HG03439 (cell line): ENCODE measurements around the gene ADM.
A peak's percentile ranks its signal among the peaks of the same experiment; 100 is the strongest.

Experiments used
- ATAC-seq: cut with Tn5 transposase; IDR thresholded peaks from one replicate; pipeline ENCODE4 v1.9.1; 2021; ENCODE audit warnings: mild to moderate bottlenecking, moderate library complexity; ENCODE audit not compliant: unreplicated experiment

Gene ADM

DNA sequence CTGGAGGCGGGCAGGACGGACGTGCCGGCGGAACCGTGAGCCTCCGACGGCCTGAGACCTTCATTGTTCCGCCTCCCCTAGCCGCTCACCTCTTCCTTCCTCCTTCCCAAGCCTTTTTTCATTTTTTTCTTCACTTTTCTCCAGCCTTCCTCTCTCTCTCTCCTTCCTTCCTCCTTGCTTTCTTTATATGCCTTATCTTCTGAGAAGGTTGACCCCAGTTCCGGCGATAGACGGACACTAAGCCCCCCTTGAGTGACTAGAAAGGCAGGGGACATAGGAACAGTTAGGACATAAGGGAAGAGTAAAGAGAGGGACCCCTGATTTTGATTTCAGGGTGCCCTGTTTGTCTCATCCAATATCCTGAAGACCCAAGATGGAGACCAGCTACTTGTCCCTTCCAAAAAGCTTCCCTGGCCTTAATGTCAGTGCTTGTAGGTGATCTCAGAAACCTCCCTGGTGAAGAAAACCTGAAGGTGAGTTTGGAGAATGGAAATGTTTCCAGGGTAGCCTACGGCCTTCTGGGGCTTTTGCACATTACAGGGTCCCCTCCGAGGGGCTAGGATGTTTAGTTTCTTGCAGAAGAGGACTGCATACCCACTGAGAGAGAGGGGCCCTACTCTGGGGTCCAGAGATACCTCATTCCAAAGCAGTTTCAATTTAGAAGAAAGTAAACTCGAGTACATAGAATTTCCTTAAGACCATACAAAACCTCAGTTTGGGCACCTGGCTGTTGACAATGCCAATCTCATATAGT, 3.5 kb downstream of the ADM start:
- ATAC-seq = no peak

DNA sequence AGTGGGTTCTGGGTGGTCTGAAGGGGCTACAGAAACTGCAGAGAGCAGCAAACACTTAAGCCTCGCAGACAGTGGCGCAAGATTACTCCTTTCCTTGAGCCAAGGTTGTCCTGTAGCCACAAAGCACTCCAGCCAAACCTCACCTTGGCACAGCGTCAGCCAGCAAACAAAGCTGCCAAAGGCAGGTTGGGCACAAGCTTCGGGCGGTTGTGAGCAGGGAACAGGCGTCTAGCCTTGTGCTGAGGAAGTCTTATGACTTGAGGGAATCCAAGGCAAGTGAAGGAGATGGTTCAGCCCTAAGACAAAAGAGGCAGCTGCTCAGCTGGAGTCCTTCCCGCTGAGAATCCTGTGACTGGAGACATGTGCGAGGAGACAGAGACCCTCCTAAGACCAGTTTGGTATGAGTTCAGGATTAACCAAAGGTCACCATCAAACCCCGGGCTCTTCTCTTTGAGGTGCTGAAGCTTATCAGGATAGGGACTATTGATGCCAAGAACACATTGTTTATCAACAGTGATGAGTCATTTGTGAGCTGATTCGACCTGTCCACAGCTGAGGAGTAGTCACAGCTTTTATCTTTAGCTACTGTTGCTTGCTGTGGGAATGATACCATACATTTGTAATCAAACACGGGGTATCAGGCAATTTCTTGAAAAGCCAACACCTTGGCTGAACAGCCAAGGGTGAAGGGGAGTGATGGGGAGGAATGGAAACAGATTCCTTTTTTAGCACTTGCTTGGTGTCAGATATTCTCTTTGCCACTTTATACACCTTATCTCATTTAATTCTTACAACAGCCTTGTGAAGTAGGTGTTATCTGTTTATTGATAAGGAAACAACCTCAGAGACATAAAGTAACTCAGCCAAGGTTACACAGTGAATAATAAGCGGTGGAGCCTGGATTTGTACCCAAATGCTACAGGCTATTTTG, 4.6 kb downstream of the ADM start:
- no peak for ATAC-seq

DNA sequence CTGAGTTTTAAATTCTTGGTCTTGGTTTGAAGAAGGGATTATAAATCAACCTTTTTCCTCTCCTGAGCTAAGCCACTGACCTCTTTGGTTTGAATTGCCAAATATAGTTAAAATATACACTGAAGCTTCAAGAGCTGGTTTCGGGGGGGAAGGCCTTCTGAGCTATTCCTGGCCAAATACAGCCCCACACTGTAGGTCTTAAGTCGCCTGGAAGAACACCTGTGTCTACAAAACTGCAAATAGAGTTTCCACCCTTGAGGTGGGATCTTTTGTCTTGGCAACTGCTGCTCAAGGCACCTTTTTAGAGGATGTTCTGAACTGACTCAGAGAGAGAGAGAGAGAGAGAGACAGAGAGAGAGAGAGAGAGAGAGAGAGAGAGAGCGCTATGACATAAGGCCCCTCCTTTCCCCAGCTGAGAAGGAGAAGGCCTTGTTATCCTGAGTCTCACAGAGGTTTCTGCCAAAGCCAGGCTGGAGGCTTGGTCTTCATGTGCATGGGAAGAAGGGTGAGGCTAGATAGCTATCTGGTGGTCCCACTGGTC, 5.5 kb downstream of the ADM start:
- no peak for ATAC-seq

- ATAC-seq = no peak
Measured at GRCh38 chr11:10311802-10312201, 6.9 kb downstream of the ADM start.

GRCh38 chr11:10314199-10315072, 9.6 kb downstream of the ADM start:
- peak; percentile 74 for ATAC-seq

DNA sequence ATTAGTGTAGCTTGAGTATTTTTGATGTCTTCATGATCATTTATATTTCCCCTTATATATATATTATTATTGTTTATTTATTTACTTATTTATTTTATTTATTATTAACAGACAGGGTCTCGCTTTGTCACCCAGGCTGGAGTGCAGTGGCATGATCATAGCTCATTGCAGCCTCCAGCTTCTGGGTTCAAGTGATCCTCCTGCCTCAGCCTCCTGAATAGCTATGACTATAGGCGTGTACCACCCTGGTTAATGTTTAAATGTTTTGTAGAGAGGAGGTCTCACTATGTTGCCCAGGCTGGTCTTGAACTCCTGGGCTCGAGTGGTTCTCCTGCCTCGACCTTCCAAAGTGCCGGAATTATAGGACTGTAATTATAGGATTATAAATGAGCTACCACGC, 10.2 kb downstream of the ADM start:
- no peak for ATAC-seq

- peak; percentile 19 for ATAC-seq
Measured at GRCh38 chr11:10317151-10317755, 12.4 kb downstream of the ADM start.

GRCh38 chr11:10317776-10318526, 13.1 kb downstream of the ADM start:
- ATAC-seq = peak; percentile 55

DNA sequence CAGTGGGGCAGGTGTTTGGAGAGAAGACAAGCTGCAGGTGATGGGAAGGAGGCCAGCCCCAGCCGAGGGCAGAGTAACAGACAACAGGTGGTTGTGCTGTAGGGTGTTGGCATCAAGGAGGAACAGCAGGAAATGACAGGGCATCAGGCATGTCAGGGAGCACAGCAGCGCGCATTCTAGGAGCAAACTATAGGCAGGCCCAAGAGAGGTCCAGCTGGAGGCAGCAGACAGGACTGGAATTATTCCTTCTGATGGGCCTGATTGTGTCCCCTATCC, 13.6 kb downstream of the ADM start:
- ATAC-seq = no peak

- ATAC-seq = no peak
Measured at GRCh38 chr11:10319702-10320558, 15.1 kb downstream of the ADM start.

DNA sequence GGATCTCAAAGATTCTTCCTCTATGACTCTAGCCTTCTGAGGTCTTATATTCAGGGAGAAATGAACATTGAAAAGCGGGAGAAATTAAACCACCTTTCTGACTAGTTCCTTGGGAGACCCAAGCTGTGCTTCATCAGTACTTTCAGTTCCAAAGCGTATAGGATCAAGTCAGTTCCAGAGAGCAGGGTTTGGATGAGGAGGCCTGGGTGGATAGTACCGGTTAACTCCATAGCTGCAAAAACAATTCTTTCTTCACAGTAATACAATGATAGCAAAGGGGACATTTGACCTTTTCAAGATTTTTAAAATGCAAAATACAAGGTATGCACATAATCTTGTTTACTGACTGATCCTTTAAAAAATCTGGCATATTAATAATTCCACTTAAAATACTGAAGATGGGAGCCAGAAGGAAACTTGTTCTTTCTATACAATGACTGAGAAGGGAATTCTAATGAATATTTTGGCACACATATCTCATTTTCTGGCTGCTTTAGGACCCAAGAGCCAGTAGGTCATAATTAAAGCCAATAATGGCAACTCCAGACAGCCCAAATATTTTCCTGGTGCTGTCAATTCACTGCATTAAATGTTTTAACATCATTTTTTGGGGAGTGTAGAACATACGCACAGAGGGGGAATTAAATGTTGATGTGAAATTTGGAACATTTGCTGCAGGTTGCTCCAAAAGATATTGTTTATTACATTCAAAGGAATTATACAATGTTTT, 16.0 kb downstream of the ADM start:
- no peak for ATAC-seq

- ATAC-seq = no peak
Measured at GRCh38 chr11:10322401-10322800, 17.5 kb downstream of the ADM start.

GRCh38 chr11:10322830-10323792, 18.2 kb downstream of the ADM start:
- no peak for ATAC-seq

DNA sequence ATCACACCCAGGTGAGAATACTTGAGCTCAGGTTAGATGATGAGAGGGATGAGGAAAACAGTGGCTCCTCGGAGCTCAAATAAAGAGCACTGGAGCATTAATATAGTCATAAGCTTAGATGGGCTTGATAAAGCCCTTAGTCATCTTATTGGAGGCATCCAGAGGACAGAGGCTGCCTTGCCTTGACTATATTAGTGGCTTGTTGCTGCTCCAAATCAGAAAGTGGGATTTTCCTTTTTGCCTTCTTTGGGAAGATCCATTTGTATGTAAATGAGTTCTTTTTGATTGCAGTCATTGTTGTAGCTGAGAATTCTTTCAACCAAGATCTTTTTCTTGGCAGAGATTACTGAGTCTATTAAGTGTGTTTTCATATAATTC, 18.9 kb downstream of the ADM start:
- ATAC-seq = no peak

DNA sequence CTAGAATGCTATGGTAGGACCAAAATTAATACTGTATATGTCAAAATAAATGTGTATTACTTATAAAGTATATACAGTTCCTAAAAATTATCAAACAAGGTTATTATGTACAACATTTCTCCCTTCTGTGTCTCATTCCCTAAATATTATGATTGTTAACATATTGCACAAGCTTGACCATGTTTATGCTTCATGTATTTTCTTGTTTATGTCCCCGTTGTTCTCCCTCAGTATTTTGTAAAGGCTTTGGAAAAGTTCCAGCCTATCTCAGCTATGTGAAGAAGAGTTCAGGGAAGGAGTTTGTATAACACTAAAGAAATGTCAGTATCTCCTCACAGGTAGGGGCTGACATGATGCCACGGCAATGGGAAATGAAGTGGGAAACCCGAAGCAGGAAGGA, 19.6 kb downstream of the ADM start:
- ATAC-seq = no peak

GRCh38 chr11:10325277-10326011, 20.6 kb downstream of the ADM start:
- no peak for ATAC-seq
